Subcutaneous abdominal adipose tissue (tissue), 5 donors: ENCODE data around the gene PDCD2L.
A peak's percentile ranks its signal among the peaks of the same experiment; 100 is the strongest.
"Not testable (repeated sequence)": the region's sequence is repeated elsewhere in the genome, so short reads cannot be mapped to it uniquely, and the experiment has no call there.

Source experiments
- H3K27ac ChIP-seq: one replicate; pipeline ENCODE4 v1.7.0; 2013; ENCODE audit warnings: low read depth, mild to moderate bottlenecking, inconsistent platforms, low read length, moderate library complexity
- H3K27me3 ChIP-seq, 5 donors: one replicate each; pipeline ENCODE4 v1.7.0; 2013; ENCODE audit warnings: low read length in 5 of 5, inconsistent platforms in 1 of 5; ENCODE audit not compliant: control insufficient read depth in 5 of 5, insufficient read depth in 4 of 5
- H3K36me3 ChIP-seq, 5 donors: one replicate each; pipeline ENCODE4 v1.7.0; 2013; ENCODE audit warnings: low read length in 5 of 5; ENCODE audit not compliant: control insufficient read depth in 5 of 5, insufficient read depth in 5 of 5
- H3K4me1 ChIP-seq, 5 donors: one replicate each; pipeline ENCODE4 v1.7.0; 2013; ENCODE audit warnings: low read length in 5 of 5, mild to moderate bottlenecking in 3 of 5, moderate library complexity in 1 of 5; ENCODE audit not compliant: control insufficient read depth in 5 of 5, insufficient read depth in 5 of 5
- H3K4me3 ChIP-seq, 5 donors: one replicate each; pipeline ENCODE4 v1.7.0; 2013; ENCODE audit warnings: low read length in 5 of 5, low read depth in 1 of 5
- H3K9ac ChIP-seq, 5 donors: one replicate each; pipeline ENCODE4 v1.7.0; 2013; ENCODE audit warnings: low read length in 5 of 5, mild to moderate bottlenecking in 4 of 5, moderate library complexity in 3 of 5
- H3K9me3 ChIP-seq, 5 donors: one replicate each; pipeline ENCODE4 v1.7.0; 2013; ENCODE audit warnings: low read length in 5 of 5; ENCODE audit not compliant: control insufficient read depth in 5 of 5
- donor health status: healthy.
- donor health status: healthy.
- donor health status: healthy.
- donor health status: healthy.
- donor health status: healthy.

Gene PDCD2L

GRCh38 chr19:34388745-34389144, 15.5 kb upstream of the PDCD2L start:
- H3K9ac ChIP-seq, H3K4me1 ChIP-seq, H3K27me3 ChIP-seq, H3K9me3 ChIP-seq, H3K27ac ChIP-seq, H3K4me3 ChIP-seq: not testable (repeated sequence)
- H3K36me3 ChIP-seq = peaks cover 3 to 96% (median 94%) of the 10 kb centered on the region in 5 donors

DNA sequence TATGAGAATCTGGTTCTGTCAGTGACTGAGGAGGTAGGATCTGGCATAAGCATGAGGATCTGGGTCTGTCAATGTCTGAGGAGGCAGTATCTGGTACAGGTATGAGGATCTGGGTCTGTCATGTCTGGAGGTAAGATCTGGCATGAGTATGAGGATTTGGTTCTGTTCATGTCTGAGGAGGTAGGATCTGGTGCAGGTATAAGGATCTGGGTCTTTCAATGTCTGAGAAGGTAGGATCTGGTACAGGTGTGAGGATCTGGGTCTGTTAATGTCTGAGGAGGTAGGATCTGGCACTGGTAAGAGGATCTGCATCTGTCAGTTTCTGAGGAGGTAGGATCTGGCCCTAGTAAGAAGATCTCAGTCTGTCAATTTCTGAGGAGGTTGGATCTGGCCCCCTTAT, 12.4 kb upstream of the PDCD2L start:
- Histone ChIP-seq H3K9ac (peak overlapping the region in 2 of 5 donors; percentile 26 to 45), H3K9me3 (no peaks in the 10 kb centered on the region), H3K27me3 (no peaks in the 10 kb centered on the region), H3K27ac (no peak overlapping the region), H3K4me3 (no peak overlapping the region), H3K4me1 (no peaks in the 10 kb centered on the region), H3K36me3 (peaks cover 3 to 98% (median 97%) of the 10 kb centered on the region in 5 donors)

GRCh38 chr19:34393031-34393430, 11.2 kb upstream of the PDCD2L start:
- no peak overlapping the region for H3K4me3 ChIP-seq
- no peaks in the 10 kb centered on the region for H3K27me3 ChIP-seq
- no peaks in the 10 kb centered on the region for H3K9me3 ChIP-seq
- H3K9ac ChIP-seq = no peak overlapping the region
- H3K27ac ChIP-seq = no peak overlapping the region
- H3K4me1 ChIP-seq = no peaks in the 10 kb centered on the region
- peaks cover 3 to 98% (median 94%) of the 10 kb centered on the region in 5 donors for H3K36me3 ChIP-seq

DNA sequence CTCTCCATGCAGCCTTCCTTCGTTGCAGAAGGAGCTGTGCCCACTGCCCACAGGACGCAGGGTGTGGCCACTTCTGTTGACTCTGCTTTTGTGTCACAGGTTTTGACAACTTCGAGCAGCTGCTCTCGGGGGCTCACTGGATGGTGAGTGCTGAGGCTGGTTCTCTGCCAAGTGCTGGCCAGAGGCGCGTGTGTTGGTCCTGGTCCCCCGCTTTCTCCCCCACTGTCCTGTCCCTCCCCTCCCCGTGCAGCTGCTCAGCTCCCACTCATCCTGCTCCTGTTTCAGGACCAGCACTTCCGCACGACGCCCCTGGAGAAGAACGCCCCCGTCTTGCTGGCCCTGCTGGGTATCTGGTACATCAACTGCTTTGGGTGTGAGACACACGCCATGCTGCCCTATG, 10.6 kb upstream of the PDCD2L start:
- Histone ChIP-seq H3K9ac (no peak overlapping the region), H3K4me3 (no peak overlapping the region), H3K9me3 (no peaks in the 10 kb centered on the region), H3K4me1 (no peaks in the 10 kb centered on the region), H3K27ac (no peak overlapping the region), H3K27me3 (no peaks in the 10 kb centered on the region), H3K36me3 (peaks cover 3 to 98% (median 94%) of the 10 kb centered on the region in 5 donors)

- H3K4me1 ChIP-seq = peaks cover 0 to 4% (median 0%) of the 10 kb centered on the region in 5 donors
- H3K27ac ChIP-seq = no peak overlapping the region
- no peak overlapping the region for H3K4me3 ChIP-seq
- H3K9ac ChIP-seq = no peak overlapping the region
- H3K36me3 ChIP-seq = peaks cover 3 to 84% (median 71%) of the 10 kb centered on the region in 5 donors
- H3K9me3 ChIP-seq = no peaks in the 10 kb centered on the region
- no peaks in the 10 kb centered on the region for H3K27me3 ChIP-seq
Observed at GRCh38 chr19:34397853-34398252, 6.3 kb upstream of the PDCD2L start.

GRCh38 chr19:34399886-34400285, 4.3 kb upstream of the PDCD2L start:
- no peak overlapping the region for H3K27ac ChIP-seq
- H3K4me1 ChIP-seq = peaks cover 3 to 17% (median 12%) of the 10 kb centered on the region in 5 donors
- peaks cover 3 to 64% (median 52%) of the 10 kb centered on the region in 5 donors for H3K36me3 ChIP-seq
- H3K9ac ChIP-seq = no peak overlapping the region
- no peak overlapping the region for H3K4me3 ChIP-seq
- no peaks in the 10 kb centered on the region for H3K9me3 ChIP-seq
- no peaks in the 10 kb centered on the region for H3K27me3 ChIP-seq

- not testable (repeated sequence) for H3K27ac ChIP-seq
- peaks cover 3 to 55% (median 44%) of the 10 kb centered on the region in 5 donors for H3K36me3 ChIP-seq
Observed at GRCh38 chr19:34400844-34401243, 3.4 kb upstream of the PDCD2L start.

GRCh38 chr19:34402074-34402600, 2.1 kb upstream of the PDCD2L start:
- H3K36me3 ChIP-seq = peaks cover 3 to 43% (median 32%) of the 10 kb centered on the region in 5 donors
- H3K4me3 ChIP-seq = no peak overlapping the region
- H3K9me3 ChIP-seq = no peaks in the 10 kb centered on the region
- H3K27me3 ChIP-seq = no peaks in the 10 kb centered on the region
- H3K27ac ChIP-seq = no peak overlapping the region
- no peak overlapping the region for H3K9ac ChIP-seq
- peaks cover 3 to 18% (median 13%) of the 10 kb centered on the region in 5 donors for H3K4me1 ChIP-seq

More at GRCh38 chr19:34400844-34401243, 3.4 kb upstream of the PDCD2L start:
- H3K4me1 ChIP-seq = peaks cover 3 to 18% (median 13%) of the 10 kb centered on the region in 5 donors
- not testable (repeated sequence) for H3K4me3 ChIP-seq, H3K9me3 ChIP-seq, H3K27me3 ChIP-seq, H3K9ac ChIP-seq

- Histone ChIP-seq H3K27ac (no peak overlapping the region), H3K4me3 (peak overlapping the region; percentile 72 to 98 (median 89)), H3K9me3 (no peaks in the 10 kb centered on the region), H3K9ac (peak overlapping the region in 4 of 5 donors; percentile 79 to 91 (median 90)), H3K27me3 (no peaks in the 10 kb centered on the region), H3K4me1 (peaks cover 3 to 18% (median 13%) of the 10 kb centered on the region in 5 donors), H3K36me3 (peaks cover 3 to 31% (median 19%) of the 10 kb centered on the region in 5 donors)
Observed at GRCh38 chr19:34403784-34404108, 453 bp upstream of the PDCD2L start.

DNA sequence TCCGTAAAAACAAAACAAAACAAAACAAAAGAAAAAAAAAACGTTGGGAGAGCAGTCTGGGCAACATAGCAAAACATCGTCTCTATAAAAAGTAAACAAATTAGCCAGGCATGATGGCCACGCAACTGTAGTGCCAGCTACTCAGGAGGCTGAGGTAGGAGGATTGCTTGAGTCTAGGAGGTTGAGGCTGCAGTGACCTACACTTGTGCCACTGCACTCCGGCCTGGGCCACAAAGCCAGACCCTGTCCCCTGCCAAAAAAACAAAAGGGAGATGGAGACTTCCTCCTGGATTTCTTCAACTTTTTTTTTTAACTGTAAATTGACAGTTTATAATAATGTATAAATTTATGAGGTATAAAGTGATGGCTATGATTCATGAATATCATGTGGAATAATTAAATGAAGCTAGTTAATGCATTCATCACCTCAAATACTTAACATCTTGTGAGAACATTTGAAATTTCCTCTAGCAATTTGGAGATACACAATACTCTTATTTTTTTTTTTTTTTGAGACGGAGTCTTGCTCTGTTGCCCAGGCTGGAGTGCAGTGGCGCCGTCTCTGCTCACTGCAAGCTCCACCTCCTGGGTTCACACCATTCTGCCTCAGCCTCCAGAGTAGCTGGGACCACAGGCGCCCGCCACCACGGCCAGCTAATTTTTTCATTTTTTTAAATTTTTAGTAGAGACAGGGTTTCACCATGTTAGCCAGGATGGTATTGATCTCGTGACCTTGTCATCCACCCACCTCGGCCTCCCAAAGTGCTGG, 1.9 kb downstream of the PDCD2L start:
- peaks cover 3 to 15% (median 13%) of the 10 kb centered on the region in 5 donors for H3K4me1 ChIP-seq
- H3K36me3 ChIP-seq = peaks cover 3 to 23% (median 11%) of the 10 kb centered on the region in 5 donors
- no peaks in the 10 kb centered on the region for H3K9me3 ChIP-seq
- no peak overlapping the region for H3K4me3 ChIP-seq
- H3K9ac ChIP-seq = no peak overlapping the region
- no peak overlapping the region for H3K27ac ChIP-seq
- H3K27me3 ChIP-seq = no peaks in the 10 kb centered on the region
